NCI-H82 treated with DMSO at 0.1 percent for 48 hours (cell line): ENCODE measurements around the gene PPIL4.
"Not testable (repeated sequence)": the region's sequence is repeated elsewhere in the genome, so short reads cannot be mapped to it uniquely, and the experiment has no call there.

ENCODE experiments used
- DNase-seq: peaks from one replicate; lab custom pipeline; 2025; ENCODE audit not compliant: unreplicated experiment; lab: John Stamatoyannopoulos, UW

The PPIL4 gene

DNA sequence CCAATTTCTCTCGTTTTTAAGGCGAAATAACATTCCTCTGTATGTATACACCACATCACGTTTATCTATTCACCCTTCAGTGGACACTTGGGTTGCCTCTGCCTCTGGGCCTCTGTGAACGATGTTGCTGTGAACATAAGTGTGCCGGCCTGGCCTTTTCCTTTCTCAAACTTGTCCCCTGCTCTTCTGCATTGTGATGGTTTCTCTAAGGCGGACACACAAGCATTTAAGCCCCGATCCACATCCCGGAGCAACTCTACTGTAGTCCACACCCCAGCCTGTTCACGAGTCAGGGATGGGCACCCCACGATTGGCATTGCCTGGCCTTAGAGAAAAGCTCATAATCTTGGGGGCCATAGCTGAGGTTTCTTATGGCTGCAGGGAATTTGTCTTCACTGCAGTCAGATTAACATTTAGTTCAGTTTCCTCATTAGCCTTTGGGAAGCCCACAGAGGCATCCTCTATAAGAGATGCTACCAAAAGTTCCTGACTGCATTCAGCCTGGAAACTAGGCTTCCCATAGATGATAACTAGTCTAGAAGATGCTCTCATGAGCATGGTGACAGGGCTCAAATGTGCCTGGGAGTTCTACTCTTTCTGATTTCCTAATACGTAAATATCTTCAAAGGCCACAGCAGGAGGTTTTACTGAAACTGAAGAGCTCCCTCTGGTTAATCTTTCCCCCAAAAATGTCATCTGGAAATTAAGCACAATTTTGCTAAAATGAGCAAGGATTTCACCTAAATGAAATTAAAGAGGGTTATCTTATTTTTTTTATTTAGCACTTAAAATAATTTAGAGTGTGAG is 61.8 kb downstream of the PPIL4 start:
- DNase-seq, result no peak

DNA sequence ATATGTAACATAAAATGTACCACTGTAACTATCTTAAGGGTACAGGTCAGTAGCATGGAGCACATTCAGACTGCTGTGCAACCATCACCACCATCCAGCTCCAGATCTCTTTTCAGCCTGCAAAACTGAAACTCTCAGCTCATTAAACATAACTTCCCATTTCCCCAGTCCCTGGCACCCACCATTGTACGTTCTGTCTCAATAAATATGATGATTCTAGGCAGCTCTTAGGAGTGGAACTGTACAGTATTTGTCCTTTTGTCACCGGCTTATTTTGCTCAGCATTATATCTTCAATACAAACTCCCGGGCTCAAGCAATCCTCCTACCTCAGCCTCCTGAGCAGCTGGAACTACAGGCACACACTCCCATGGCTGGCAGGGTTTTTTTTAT is 62.5 kb downstream of the PPIL4 start:
- no peak for DNase-seq

DNA sequence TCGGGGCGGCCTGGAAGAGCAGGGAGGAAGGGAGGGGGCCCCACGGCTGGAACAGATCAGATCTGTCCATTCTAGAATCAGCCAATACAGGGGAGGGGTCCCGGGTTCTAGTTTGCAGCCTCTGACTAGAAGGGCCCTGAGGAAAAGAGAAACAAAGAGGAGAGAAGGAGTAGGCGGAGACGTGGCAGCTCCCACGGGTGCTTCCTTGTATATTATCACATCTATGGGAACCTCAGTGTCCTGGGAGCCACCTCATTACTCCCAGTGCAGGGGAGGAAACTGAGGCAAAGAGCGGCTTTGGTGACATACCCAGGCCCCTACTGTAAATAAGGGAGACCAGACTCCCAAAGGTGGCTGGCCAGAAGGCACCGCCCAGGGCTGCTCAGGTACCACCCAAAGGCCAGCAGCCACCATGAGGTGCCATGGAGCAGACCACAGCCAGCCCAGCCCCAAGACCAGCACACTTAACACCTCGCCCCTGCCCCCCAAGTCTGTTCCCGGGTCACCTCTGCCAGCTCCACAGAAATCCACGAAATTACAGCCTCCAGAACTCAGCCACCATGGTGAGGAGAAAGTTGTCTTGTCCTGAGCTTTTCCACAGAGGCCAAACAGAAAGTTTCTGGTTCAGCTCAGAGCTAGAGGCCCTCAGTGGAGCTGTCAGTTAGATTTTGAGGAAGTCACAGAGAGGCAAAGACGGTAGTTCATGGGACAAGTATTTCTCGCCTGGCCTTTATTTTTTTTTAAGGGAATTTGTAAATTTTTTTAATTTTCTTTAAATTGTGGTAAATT is 63.1 kb downstream of the PPIL4 start:
- DNase-seq, result no peak

GRCh38 chr6:149480502-149481280 is 65.2 kb downstream of the PPIL4 start:
- DNase-seq, result no peak

DNA sequence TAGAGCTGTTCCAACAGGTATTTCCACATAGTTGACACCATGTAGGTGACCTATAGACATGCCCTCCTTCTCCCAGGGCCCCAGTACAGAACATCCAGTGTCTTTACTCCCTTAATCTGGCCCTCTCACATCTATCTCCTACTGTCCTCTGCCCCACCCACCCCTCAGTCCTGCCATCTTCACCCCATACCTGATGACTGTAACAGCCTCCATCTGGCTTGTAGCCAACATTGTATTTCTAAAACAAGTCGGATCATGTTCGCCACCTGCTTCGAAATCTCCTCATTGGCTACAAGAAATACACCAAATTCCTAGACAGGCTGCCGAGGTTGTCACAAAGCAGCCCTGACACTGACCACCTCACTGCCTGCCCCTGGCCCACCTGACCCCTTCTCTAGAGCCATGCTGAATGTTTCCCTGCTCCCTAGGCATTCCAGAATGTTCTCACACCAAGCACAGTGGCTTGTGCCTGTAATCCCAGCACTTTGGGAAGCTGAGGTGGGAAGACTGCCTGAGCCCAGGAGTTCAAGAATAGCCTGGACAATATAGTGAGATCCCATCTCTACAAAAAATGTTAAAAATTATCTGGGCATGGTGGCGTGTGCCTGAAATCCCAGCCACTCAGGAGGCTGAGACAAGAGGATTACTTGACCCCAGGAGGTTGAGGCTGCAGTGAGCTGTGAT is 67.1 kb downstream of the PPIL4 start:
- DNase-seq, result no peak

DNA sequence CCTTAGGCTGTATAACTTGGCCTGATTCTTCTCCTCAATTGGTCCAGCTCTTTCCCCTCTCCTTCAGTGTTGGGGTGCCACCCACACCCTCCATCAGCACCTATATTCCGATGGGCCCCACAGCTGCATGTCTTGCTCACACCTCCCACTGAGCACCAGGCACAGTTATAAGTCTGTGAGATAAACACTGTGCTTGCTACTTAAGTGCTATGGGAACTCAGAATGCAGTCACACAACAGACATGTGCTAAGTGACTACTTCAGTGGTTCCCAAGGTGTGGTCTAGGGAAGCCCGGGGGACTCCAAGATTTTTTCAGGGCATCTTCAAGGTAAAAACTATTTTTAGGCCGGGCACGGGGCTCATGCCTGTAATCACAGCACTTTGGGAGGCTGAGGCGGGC is 68.3 kb downstream of the PPIL4 start:
- no peak for DNase-seq

- no peak for DNase-seq
Observed at GRCh38 chr6:149476789-149477455, 68.9 kb downstream of the PPIL4 start.

- no peak for DNase-seq
Observed at GRCh38 chr6:149474108-149474935, 71.5 kb downstream of the PPIL4 start.

- DNase-seq, result no peak
Observed at GRCh38 chr6:149473080-149474052, 72.5 kb downstream of the PPIL4 start.

DNA sequence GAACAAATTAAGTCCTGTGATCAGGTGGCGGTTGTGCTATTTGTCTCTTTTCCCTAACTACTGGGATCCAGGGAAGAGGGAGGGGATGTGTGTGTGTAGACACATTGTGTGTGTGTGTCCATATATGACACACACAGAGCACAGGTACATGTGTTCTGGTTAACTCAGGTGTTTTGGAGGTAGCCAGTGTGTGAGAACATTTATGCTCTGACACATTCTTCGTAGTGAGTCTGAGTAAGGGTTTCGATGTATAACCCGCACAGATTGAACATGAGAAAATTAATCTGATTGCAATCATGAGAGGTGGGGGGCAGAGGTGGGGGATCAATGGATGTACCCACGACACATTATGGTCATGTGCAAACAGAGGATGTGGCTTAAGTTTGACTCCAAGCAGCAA is 73.6 kb downstream of the PPIL4 start:
- DNase-seq, result no peak

DNA sequence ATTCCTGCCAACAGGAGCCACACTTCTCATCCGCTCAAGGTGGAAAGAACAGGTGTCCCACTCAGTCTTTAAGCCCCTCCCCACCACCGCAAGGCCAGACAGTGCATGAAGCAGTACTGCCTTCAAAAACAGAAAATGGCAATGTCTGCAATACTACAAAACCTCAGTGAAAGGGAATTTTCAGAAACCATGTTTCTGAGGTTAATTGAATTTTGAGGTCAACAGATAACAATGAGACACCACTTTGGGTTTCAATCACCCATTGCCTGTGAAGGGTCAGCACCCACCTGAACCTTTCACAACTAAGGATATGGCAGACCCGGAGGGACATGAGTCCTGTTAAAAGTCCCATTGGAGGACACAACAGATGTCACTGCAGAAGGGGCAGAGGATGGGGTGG is 74.0 kb downstream of the PPIL4 start:
- DNase-seq, result no peak

DNA sequence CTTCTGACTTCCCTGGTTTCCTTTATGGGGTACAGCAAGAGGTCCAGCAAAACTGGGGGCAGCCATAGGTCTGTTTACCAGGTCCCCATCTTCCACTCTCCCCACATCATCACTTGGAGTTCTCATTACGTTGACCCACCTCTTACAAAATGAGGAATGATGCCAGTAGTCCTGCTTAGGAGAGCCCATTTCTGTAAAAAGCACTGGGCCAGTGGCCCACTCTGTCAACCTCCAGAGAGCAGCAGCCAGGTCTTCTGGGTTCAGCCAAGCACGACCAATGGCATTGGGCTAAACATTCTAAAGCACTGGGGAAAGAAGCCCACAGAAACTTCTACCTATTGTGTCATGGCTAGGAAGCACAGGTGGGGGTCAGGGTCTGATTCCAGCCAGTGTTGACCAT is 74.9 kb downstream of the PPIL4 start:
- no peak for DNase-seq

- DNase-seq, result no peak
Observed at GRCh38 chr6:149468179-149468578, 77.7 kb downstream of the PPIL4 start.

- DNase-seq, result no peak
Observed at GRCh38 chr6:149467265-149467664, 78.6 kb downstream of the PPIL4 start.

DNA sequence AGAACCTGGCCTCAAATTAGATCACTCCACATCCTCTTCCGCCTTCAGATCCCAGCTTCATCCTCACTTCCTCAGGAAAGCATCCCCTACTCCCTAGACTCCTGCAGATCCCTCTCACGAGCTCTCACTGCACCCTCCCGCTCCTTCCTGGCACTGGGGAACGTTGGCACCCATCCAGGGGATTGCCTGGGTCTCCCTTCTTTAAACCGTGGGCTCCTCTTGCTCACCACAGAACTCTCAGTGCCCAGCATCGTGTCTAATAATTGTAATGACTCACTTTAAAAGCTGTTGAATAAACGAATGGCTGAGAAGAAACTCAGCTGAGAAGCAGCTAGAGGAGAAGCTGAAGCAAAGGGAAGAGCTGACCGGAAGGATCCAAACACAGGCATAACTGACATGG is 81.4 kb downstream of the PPIL4 start:
- DNase-seq, result no peak

- DNase-seq, result no peak
Observed at GRCh38 chr6:149463781-149464180, 82.1 kb downstream of the PPIL4 start.

- DNase-seq, result not testable (repeated sequence)
Observed at GRCh38 chr6:149462712-149463111, 83.1 kb downstream of the PPIL4 start.

GRCh38 chr6:149461670-149462069 is 84.2 kb downstream of the PPIL4 start:
- no peak for DNase-seq
